GM18502 (cell line): ENCODE data around the gene BANF1.
"Not testable (repeated sequence)": the region's sequence is repeated elsewhere in the genome, so short reads cannot be mapped to it uniquely, and the experiment has no call there.

ENCODE experiments used
- ATAC-seq: cut with Tn5 transposase; IDR thresholded peaks from one replicate; pipeline ENCODE4 v1.9.1; 2021; ENCODE audit warnings: mild to moderate bottlenecking; ENCODE audit not compliant: unreplicated experiment, poor library complexity

Gene BANF1

DNA sequence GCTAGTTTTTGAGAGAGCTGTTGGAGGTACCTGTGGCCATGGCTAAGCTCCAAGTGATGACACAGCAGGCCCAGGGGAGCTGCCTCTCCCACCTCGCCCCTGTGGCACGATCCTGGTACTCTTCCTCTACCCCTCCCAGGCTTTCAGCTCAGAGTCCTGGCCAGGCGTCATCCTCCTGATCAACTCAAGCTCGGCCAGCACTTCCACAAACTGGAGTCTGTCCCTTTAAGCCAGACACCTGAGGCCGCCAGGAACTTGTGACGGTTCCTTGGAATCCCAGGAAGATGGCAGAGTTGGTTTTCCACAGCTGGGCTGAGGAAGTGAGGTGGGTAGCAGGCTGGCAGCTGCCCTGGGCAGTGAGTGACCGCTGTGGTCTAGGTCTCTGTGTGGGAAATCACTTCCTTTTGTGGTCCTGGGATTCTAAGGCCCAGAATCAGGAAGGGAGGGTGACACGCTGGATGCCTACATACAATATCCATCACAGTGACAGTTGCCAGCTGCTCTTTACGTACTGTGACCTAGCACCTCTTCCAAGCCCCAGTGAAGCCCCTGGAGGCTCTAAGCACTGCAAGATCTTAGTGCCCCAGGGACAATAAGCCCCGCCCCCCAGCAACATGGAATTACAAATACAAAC lies 6.3 kb downstream of the BANF1 start:
- no peak for ATAC-seq

DNA sequence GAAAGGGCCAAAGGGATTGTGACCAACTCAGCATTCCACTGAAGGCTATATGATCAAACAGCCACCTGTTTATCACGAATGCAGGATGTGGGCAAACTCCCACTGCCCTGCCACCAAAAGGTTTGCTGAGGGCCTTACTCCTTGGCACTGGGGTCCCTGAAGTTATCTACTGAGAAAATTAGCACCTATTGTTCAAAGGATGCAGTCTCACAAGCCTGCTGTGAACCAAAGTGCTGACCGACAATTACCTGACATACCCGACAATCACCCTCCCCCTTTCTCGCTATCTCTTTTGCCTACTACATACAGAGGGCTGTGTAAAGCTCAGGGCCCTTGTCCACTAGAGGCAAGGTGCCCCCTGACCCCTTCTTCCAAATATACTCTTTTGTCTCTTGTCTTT lies 7.7 kb downstream of the BANF1 start:
- not testable (repeated sequence) for ATAC-seq

DNA sequence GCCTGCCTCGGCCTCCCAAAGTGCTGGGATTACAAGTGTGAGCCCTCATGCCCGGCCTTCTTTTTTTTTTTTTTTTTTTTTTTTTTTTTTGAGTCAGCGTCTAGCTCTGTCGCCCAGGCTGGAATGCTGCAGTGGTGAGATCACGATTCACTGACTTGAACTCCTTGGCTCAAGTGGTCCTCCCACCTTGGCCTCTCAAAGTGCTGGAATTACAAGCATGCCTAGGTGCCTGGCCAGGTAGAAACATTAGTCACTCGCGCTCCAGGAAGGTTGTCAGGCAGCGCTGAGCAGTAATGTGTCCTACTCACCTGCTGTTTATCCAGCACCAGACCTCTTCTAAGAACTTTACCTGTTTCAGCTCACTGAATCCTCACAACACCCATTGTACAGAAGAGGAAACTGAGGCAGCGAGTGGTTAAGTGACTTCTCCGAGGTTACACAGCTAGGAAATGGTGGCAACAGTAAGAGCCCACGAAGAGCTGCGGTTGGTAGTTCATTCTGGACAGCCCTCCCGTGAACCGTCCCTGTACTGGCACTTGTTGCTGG lies 9.0 kb downstream of the BANF1 start:
- ATAC-seq = no peak

DNA sequence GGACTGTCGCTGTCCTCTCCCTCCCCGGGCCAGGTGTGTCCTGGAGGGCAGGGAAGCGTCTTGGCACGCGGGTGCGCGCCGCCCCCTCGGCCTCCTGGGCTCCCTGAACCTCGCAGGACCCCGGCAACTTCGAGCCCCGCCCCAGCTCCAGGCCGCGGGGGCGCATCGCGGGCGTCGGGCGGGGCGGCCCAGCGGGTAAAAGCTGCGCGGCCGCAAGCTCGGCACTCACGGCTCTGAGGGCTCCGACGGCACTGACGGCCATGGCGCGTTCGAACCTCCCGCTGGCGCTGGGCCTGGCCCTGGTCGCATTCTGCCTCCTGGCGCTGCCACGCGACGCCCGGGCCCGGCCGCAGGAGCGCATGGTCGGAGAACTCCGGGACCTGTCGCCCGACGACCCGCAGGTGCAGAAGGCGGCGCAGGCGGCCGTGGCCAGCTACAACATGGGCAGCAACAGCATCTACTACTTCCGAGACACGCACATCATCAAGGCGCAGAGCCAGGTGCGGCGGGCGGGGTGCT lies 9.5 kb downstream of the BANF1 start, which contains the start of gene CST6:
TSS of gene CST6 (plus strand) at position 224 of the 519 bp plus-strand sequence. CDS start at position 261, 37 bp downstream.
- ATAC-seq = no peak

GRCh38 chr11:66012371-66012945 lies 10.2 kb downstream of the BANF1 start:
- ATAC-seq = no peak

DNA sequence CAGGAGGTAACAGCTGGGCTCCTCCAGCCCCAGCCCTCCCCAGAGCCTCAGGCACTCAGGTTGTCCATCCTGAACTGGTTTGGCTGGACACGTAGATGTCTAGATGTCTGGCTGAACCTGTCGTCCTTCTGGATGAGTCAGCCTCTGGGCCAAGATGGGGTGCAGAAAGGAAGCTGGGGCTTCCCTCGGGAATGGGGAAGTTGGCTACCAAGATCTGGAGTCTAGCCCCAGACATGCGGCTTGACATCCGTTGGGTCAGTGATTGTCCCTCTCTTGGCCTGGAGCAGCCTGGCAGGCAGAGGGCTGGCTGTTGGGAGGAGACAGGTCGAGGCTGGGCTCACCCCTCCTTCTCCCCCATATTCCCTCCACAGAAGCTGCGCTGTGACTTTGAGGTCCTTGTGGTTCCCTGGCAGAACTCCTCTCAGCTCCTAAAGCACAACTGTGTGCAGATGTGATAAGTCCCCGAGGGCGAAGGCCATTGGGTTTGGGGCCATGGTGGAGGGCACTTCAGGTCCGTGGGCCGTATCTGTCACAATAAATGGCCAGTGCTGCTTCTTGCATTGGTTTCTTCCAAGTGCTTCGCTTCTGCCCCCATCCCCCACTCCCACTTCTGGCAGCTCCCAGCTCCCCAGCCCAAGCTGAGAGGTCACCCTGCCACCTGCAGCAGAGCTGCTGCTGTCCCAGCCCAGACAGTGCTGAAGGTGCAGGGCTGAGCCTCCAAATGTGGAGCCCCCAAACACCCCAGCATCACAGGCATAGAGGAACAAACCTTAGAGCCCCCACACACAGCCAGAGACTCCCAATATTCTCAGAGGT lies 10.9 kb downstream of the BANF1 start:
- no peak for ATAC-seq

DNA sequence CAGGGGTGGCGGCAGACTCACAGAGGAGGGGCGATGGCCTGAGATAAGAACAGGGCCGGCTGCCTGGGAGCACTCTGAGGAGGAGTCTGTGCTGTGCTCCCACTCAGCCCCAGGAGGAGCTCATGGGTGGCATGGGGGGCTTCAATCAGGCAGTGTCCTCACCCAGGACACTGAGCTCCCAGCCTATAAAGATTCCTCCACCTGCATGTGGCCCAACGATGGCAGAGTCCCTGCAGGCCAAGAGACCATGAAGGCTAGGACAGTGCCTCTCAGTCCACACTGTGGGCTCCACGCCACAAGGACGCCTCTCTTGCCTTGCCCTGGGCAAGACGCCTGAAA lies 11.4 kb downstream of the BANF1 start:
- no peak for ATAC-seq

GRCh38 chr11:66014804-66015453 lies 12.6 kb downstream of the BANF1 start:
- no peak for ATAC-seq

- ATAC-seq = no peak
These were observed 13.2 kb downstream of the BANF1 start for GRCh38 chr11:66015454-66015881.

DNA sequence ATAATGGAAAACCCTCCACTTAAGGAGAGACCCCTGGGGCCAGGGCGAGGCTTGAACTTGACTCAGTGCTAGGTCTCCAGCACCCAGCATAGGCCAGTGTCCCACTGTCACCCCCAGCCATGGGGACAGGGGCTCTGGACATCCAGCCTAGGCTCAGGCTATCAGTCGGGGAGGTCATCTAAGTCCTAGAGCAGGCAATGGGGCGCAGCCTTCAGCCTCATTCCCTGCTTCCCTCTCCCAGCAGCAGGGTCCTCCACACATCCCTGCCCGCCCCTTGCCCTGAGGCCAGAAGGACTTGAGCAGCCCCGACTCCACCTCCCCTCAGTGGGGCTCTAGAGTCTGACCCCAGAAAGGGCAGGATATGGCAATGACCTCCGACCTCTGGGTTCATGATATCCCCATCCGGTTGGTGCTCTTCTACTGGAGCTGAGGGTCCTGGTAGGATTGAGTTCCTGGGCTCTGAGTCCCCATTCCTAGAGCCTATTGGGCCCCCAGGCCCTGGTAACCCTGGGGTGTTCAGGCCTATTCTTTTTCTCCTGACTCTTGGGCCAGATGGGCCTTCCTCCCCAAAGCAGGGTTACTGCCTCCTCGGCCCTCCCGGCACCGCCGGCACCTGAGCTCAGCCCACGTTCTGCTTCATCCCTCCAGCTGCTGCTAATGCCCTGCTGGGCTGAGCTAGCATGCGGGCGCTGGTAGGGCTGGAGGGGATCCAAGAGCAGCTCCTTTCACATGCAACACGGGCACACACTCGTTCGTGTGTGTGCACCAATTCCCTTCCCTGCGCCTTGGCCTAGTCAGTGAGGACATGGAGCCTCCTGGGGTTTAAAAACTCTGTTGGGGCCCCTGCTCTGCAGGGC lies 13.9 kb downstream of the BANF1 start:
- no peak for ATAC-seq

DNA sequence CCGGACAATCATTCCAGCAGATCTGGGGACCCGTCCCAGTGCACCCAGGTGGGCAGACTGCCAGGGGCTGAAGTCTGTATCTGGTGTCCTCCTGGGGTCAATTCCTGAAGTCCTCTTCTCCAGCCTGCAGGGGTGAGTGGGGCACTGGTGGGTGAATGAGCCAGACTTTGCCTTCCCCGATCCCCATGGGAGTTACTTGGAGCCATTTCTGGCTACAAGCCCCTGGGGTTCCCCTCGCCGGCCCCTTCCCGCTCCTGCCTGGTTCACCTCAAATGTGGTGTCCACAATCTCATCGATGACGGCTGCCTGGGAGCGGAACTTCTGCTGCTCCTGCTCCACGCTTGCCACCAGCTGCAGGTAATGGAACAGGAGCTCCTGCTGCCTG lies 14.5 kb downstream of the BANF1 start:
- no peak for ATAC-seq

GRCh38 chr11:66017321-66017720 lies 15.0 kb downstream of the BANF1 start:
- ATAC-seq = no peak

DNA sequence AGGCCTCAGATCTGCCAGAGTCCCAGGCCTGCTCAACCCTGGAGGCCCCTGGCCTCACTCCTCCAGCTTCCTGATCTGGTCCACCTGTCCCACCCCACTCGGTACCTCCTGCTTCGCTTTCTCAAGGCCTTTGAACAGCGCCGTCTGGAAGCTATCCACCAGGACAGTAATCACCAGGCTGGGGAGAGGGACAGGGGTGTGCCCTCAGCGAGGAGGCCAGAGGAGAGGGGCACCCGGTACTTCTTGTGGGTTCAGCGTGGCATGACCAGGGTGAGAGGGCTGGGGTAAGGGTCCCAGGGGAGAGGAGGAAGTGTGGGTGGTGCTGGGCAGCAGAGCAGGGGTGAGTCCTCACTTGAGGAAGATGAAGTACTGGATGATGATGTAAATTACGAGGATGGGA lies 17.9 kb downstream of the BANF1 start:
- ATAC-seq = no peak

DNA sequence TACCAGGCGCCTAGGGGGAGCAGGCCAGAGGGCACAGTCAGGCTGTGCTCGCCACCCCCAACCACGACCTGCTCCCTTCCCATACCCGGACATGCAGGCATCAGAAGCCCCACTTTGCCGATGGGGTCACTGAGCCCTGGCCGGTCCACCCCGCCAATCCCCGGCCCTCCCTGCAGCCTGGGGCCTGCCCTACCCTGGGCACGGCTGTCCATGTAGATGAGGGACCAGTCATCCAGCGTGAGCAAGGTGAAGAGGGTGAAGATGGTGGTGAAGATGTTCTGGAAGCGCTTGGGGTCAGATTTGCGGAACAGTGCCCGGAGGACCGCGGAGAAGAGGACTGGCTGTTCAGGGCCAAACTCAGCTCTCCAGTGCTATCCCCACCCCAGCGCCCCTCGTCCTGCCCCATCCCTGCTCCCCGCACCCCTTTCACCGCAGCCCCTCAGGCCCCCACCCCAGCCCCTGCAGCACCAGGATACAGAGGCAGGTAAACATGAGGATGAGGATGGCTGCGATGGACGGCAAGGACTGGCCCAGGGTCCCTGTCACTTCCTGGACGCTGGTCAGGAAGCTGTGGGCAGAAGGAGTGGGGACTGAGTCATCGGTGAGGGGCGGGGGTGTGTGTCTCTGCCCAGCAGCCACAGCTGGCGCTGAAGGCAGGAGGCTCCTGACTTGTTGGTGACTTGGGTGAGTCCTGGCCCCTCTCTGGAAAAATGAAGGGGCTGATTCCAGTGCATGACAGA lies 18.5 kb downstream of the BANF1 start:
- no peak for ATAC-seq

- ATAC-seq = no peak
These were observed 20.3 kb downstream of the BANF1 start for GRCh38 chr11:66022401-66023185.

DNA sequence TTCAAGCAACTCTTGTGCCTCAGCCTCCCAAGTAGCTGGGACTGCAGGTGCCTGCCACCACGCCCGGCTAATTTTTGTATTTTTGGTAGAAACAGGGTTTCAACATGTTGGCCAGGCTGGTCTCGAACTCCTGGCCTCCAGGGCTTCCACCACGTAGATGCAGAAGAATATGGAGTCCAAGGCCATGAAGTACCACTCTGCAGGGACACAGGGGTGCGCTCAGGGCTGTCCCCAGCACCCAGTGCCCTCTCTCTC lies 20.8 kb downstream of the BANF1 start:
- ATAC-seq = not testable (repeated sequence)

DNA sequence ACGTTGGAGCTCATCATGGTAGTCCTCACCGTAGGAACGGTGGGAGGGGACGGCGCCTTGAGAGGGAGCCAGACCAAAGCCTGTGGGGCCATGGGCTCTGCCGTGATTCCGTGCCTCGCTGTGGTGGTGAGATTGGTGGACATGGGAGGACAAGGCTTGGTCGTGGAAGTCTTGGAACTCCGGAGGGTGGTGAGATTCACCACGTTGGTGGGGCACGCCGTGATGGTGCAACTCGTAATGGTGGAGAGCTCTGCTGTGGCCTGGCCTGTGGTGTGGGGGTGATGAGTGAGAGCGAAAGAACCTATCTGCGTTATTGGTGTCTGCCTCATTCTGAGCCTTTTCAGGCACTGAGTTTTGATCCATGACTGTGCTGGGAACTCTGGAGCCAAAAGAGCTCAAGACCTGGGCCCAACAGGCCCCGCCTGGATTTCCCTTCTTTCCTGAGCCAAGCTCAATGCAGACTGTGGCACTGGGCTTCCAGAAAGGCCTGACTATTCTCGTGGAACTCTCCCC lies 23.8 kb downstream of the BANF1 start, which contains the start of gene CATSPER1:
TSS of gene CATSPER1 (minus strand) at position 463 of the 513 bp plus-strand sequence. CDS start at position 363, 100 bp downstream.
- no peak for ATAC-seq
